ENCODE data around the gene GPR61.

GRCh38 chr1:109497449-109498160, 42.1 kb upstream of the GPR61 start:
- TF ChIP-seq CTCF (IDR thresholded peaks at IDR 0.05) (no peak), POLR2AphosphoS5 (IDR thresholded peaks at IDR 0.05; ENCODE audit: insufficient read depth in 1 of 2, low read depth in 1 of 2) (no peak)
